ENCODE results near the gene ZFHX3.
"Not testable (repeated sequence)": the region's sequence is repeated elsewhere in the genome, so short reads cannot be mapped to it uniquely, and the experiment has no call there.

Gene ZFHX3

GRCh38 chr16:73047536-73048291, at the start of gene ZFHX3:
Gene ZFHX3 (minus strand): TSS chr16:73048128. CDS start chr16:72960145, 87,983 bp downstream.
- no peak for DNase-seq (ENCODE audit: low read depth)

GRCh38 chr16:73096510-73096909, 48.6 kb upstream of the ZFHX3 start:
- no peak for DNase-seq (ENCODE audit: low read depth)

- no peak for DNase-seq (ENCODE audit: low read depth)
Observed at GRCh38 chr16:73095885-73096421, 48.0 kb upstream of the ZFHX3 start.

- DNase-seq (ENCODE audit: low read depth): no peak
Observed at GRCh38 chr16:73095142-73095820, 47.4 kb upstream of the ZFHX3 start.

GRCh38 chr16:73094371-73094770, 46.4 kb upstream of the ZFHX3 start:
- DNase-seq (ENCODE audit: low read depth): no peak

GRCh38 chr16:73093146-73094144, 45.5 kb upstream of the ZFHX3 start:
- DNase-seq (ENCODE audit: low read depth): no peak

- no peak for DNase-seq (ENCODE audit: low read depth)
Observed at GRCh38 chr16:73092236-73092781, 44.4 kb upstream of the ZFHX3 start.

- no peak for DNase-seq (ENCODE audit: low read depth)
Observed at GRCh38 chr16:73091174-73091573, 43.2 kb upstream of the ZFHX3 start.

- DNase-seq (ENCODE audit: low read depth): no peak
Observed at GRCh38 chr16:73089420-73089819, 41.5 kb upstream of the ZFHX3 start.

GRCh38 chr16:73086108-73086507, 38.2 kb upstream of the ZFHX3 start:
- no peak for DNase-seq (ENCODE audit: low read depth)

- DNase-seq (ENCODE audit: low read depth): no peak
Observed at GRCh38 chr16:73083271-73083670, 35.3 kb upstream of the ZFHX3 start.

GRCh38 chr16:73082634-73083051, 34.7 kb upstream of the ZFHX3 start:
- DNase-seq (ENCODE audit: low read depth): peak; percentile 81

GRCh38 chr16:73080931-73081330, 33.0 kb upstream of the ZFHX3 start:
- no peak for DNase-seq (ENCODE audit: low read depth)

- no peak for DNase-seq (ENCODE audit: low read depth)
Observed at GRCh38 chr16:73076324-73076810, 28.4 kb upstream of the ZFHX3 start.

- DNase-seq (ENCODE audit: low read depth): no peak
Observed at GRCh38 chr16:73074382-73074781, 26.5 kb upstream of the ZFHX3 start.

- DNase-seq (ENCODE audit: low read depth): not testable (repeated sequence)
Observed at GRCh38 chr16:73072051-73072450, 24.1 kb upstream of the ZFHX3 start.

- no peak for DNase-seq (ENCODE audit: low read depth)
Observed at GRCh38 chr16:73071131-73071940, 23.4 kb upstream of the ZFHX3 start.

- DNase-seq (ENCODE audit: low read depth): no peak
Observed at GRCh38 chr16:73069581-73070262, 21.8 kb upstream of the ZFHX3 start.

GRCh38 chr16:73068541-73069401, 20.8 kb upstream of the ZFHX3 start:
- DNase-seq (ENCODE audit: low read depth): peak; percentile 96

Measured in non-pigmented ciliary epithelial cell (primary cell).